OCI-LY1 (cell line): ENCODE measurements around the gene SLC25A51.

Experiments used
- CTCF ChIP-seq: fragments of 200-600 bp; sonication (generic), shearing (Covaris generic); IDR thresholded peaks from 2 replicates; pipeline ENCODE4 v1.5.1; 2017; ENCODE audit warnings: mild to moderate bottlenecking, antibody characterized with exemption, low read length, moderate library complexity, mixed read lengths
- EZH2 ChIP-seq: fragments of 200-600 bp; sonication (generic), shearing (Covaris generic); IDR thresholded peaks from 2 replicates; pipeline ENCODE4 v1.8.0; 2017; ENCODE audit warnings: borderline replicate concordance, mixed run types, mild to moderate bottlenecking, antibody characterized with exemption, low read length, moderate library complexity, mixed read lengths

GRCh38 chr9:37914701-37915358, 10.9 kb upstream of the SLC25A51 start:
- no peak for TF ChIP-seq CTCF
- TF ChIP-seq EZH2, result no peak
